Gastroesophageal sphincter (tissue), 2 donors: Measurements from ENCODE around the gene SPOP.

ENCODE experiments used
- POLR2A ChIP-seq, 2 donors: fragments of 450-650 bp; IDR thresholded peaks; one replicate each; pipeline ENCODE4 v1.6.1; 2017; ENCODE audit warnings: antibody characterized with exemption in 2 of 2, mild to moderate bottlenecking in 2 of 2, moderate library complexity in 1 of 2
- POLR2AphosphoS5 ChIP-seq: sonication (generic); formaldehyde crosslinking; IDR thresholded peaks from one replicate; pipeline ENCODE4 v1.6.1; 2017; ENCODE audit warnings: antibody characterized with exemption

DNA sequence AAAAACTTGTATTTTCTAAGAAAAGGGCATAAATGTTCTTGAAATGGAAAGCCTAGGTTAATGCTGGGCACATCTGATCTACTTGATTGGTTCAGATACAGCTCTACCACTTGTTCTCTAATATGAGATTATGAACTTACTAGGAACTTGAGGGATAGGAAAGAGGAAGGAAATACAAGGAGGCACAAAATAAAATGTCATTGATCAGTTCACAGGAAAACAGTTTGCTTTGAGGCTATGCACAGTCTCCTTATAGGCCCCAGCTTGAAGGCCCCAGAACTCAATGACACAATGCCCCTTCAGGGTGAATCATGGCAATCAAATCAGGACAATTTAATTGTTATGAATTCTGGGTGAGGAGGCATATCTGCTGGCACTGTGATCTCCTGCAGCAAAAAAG, 75.1 kb downstream of the SPOP start:
- TF ChIP-seq POLR2AphosphoS5 (no peak), POLR2A (IDR thresholded peaks at IDR 0.05) (no peak)
